AG10803 (cell line): ENCODE data around the gene TTLL12.

Experiments
- DNase-seq: peaks from one replicate; pipeline ENCODE4 v3.0.0; 2010; ENCODE audit warnings: low read depth
- H3K4me3 ChIP-seq: 2 replicates; pipeline ENCODE4 v1.5.1; 2011; ENCODE audit warnings: mild to moderate bottlenecking, low read length, control low read depth
- TF ChIP-seq, protein P1 (sequence below): conservative IDR thresholded peaks from 2 replicates; pipeline ENCODE4 v1.5.1; 2011; ENCODE audit warnings: mild to moderate bottlenecking, low read length, control low read depth, inconsistent platforms

TTLL12 gene

DNA sequence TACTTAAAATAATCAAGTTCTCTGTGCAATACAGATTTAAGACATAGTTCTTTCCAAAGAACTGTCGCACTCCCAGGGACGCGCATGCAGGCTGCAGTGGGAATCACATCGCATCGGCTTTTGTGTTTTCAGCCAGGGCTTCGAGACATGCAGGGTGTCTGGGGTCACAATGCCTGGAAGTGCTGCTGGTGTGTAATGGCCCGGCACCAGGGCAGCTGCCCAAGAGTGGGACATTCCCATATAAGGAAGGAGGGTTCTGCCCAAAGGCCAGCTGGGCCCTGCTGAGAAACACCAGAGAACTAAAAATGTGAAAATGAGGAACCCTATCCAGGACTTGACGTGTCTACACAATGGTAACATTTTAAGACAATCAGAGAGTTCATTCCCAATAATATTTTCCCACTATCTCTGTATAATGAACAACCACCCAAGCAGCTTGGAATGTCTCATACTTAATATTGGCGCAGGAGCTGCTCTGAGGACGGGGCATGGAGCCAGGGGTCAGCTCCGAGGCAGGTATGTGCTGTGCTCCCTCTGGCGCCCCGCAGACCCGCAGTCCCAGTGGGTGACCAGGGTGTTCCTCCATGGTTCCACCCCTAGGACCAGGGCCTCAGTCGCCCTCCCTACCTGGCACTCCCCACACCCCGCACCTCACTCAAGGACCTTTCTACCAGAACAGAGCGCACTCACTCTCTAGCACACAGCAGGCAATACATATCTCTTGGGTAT is 55.0 kb downstream of the TTLL12 start:
- DNase-seq, result no peak
- TF ChIP-seq, protein P1, sequence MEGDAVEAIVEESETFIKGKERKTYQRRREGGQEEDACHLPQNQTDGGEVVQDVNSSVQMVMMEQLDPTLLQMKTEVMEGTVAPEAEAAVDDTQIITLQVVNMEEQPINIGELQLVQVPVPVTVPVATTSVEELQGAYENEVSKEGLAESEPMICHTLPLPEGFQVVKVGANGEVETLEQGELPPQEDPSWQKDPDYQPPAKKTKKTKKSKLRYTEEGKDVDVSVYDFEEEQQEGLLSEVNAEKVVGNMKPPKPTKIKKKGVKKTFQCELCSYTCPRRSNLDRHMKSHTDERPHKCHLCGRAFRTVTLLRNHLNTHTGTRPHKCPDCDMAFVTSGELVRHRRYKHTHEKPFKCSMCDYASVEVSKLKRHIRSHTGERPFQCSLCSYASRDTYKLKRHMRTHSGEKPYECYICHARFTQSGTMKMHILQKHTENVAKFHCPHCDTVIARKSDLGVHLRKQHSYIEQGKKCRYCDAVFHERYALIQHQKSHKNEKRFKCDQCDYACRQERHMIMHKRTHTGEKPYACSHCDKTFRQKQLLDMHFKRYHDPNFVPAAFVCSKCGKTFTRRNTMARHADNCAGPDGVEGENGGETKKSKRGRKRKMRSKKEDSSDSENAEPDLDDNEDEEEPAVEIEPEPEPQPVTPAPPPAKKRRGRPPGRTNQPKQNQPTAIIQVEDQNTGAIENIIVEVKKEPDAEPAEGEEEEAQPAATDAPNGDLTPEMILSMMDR, result no peak
- H3K4me3 ChIP-seq, result no peak overlapping the region

DNA sequence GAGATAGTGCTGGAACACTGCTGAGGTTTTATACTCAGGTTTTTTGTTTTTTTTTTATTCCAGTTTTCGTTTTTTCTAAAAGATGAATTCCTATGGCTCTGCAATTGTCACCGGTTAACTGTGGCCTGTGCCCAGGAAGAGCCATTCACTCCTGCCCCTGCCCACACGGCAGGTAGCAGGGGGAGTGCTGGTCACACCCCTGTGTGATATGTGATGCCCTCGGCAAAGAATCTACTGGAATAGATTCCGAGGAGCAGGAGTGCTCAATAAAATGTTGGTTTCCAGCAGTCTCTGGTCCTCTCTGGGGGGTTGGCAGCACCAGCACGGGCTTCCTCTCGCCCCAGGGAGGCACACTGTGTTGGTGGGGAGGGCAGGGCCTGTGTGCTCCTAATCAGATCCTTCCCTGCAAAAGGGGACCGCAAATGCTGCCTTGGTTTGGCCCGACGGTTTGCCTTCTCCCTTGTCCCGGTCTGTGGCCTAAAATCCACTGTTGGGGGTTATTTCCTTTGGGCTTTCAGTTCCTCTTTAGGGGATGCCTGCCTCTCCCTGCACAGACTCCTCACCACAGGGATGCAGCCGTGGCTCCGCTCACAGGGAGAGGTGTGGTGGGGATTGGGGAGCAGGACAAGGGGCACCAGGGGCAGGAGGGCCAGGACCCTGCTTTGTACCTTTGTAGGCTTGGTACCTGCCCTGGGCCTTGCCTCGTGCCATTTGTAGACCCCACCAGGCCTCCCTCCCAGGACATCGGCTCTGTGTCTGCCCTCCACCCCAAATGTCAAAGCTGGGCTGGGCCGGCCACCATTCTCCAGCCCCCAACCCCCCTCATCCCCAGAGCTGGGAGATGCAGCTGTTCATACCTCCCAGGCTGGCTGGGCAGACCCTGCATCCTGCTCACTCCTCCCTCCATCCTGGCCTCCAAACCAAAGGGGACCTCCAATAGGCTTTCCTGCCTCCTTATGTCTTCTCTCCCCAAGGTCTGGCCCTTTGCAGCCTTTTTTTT is 57.2 kb downstream of the TTLL12 start:
- no peak overlapping the region for H3K4me3 ChIP-seq
- no peak for DNase-seq
- TF ChIP-seq, protein P1, result no peak

DNA sequence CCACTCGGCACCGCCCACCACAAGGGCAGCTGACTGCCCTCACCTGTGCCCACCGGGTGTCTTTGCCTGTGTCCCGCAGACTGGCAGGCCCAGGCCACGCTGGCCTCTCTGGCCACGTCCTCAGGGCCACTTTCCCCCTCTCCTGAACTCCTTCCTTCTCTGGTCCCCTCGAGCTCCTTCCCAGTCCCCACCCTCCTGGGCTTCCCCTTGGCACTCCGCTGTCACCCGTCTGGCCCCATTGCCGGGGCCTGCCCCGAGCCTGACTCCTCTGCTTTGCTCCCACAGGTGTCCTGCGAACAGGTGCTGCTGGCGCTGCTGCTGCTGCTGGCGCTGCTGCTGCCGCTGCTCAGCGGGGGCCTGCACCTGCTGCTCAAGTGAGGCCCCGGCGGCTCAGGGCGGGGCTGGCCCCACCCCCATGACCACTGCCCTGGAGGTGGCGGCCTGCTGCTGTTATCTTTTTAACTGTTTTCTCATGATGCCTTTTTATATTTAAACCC is 58.0 kb downstream of the TTLL12 start:
- TF ChIP-seq, protein P1, result no peak
- DNase-seq, result no peak
- no peak overlapping the region for H3K4me3 ChIP-seq

DNA sequence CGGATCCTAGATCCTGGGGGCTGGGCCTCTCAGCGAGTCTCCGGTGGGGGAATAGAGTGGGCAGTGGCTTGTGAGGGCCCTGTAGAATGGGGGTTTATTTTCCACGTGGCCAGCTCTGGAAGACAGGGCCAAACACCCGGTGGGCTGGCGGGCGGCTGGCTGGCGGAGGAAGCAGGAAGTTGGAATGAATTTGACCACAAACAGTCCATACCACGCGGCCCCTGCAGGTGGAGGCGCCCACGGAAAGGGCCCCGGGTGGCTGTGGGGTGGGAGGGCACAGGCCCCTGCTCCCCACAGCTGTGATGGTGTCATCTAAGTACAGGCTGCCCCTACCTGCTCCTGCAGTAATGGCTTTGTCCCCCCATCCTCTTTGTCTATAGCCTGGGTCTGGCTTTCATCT is 58.8 kb downstream of the TTLL12 start:
- H3K4me3 ChIP-seq, result no peak overlapping the region
- no peak for DNase-seq
- TF ChIP-seq, protein P1, result no peak

DNA sequence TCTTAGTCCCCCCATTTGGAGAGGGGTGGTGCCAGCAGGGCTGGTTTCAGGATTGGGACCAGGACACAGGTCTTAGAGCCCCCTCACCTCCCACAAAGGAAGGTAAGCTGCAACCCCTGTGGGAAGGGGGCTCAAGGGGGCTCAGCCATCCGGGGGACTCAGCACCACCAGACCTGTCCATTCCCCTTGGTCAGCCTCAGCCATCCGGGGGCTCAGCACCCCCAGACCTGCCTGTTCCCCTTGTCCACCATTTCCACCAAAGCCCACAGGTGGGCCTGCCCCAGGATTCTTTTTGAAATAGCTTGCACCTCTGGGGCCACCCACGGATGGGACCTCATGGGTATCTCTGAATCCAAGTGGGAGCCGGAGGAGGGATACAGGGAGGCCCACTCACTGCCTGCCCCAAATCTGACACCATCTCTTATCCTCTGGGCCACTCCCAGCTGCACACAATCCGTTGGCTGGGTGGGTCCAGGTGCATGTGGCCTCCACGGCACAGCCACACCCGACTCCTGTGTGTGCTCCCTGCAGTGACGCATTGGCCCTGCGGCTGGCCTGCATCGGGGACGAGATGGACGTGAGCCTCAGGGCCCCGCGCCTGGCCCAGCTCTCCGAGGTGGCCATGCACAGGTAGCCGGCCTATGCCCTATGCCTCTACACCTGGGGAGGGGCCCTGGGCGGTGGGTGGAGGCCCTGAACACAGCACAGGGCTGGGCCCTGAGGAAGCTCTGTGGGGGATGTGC is 59.6 kb downstream of the TTLL12 start:
- no peak for DNase-seq
- TF ChIP-seq, protein P1, result no peak
- H3K4me3 ChIP-seq, result no peak overlapping the region

DNA sequence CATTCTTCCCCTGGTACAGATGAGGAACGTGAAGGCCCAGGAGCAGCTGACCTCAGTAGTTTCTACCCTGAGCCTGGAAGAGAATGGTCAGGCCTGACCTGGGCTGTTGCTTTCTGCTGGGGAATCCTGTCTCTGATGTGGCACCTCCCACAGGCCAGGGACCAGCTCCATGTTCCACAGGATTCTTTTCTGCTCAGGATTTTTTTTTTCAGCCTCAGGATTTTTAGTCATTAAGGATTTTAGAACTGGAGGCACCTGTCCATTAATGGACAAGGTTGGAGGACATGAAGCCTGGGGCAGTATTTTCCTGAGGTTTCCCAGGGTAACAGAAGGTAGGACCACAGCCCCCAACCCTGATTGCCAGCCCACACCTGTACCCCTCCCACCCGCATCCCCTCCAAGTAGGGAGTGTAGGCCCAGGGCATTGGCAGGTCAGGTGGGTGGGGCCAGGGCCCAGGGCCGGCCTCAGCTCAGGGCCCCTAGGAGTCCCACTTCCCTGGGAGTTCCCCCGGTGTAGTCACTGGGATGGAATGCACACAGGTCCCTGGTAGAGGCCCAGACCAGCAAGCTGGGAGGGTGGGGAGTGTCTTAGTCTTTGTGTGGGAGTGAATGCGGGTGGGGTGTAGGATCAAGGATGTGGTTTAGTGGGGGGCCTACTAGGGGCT is 60.3 kb downstream of the TTLL12 start:
- TF ChIP-seq, protein P1, result no peak
- H3K4me3 ChIP-seq, result no peak overlapping the region
- DNase-seq, result peak; percentile 71
